B cell (primary cell): ENCODE results near the gene CDKAL1. TPM values are rescaled to one million over a fixed set of nuclear protein-coding genes. Genes with fewer than 3 reads are reported as not detected.

Experiments used
- ATAC-seq: fragments of 200-7000 bp; cut with Tn5 transposase; one replicate; pipeline ENCODE4 v1.10.0; 2021; ENCODE audit warnings: low read depth, mild to moderate bottlenecking, moderate number of reproducible peaks, moderate library complexity
- CTCF ChIA-PET: fragments of 350-600 bp; sonication (Branson Sonifier 250); formaldehyde crosslinking; loops from one replicate; lab custom pipeline; 2021; ENCODE audit warnings: antibody characterized with exemption, inconsistent platforms; lab: Charles Lee
- POLR2A ChIA-PET: fragments of 350-600 bp; sonication (Branson Sonifier 250); formaldehyde crosslinking; loops from one replicate; lab custom pipeline; 2021; ENCODE audit warnings: antibody characterized with exemption; lab: Charles Lee
- DNase-seq: peaks from one replicate; pipeline ENCODE4 v3.0.0; 2013
- H2AFZ ChIP-seq: 2 replicates; pipeline ENCODE4 v1.6.1; 2012; ENCODE audit warnings: mild to moderate bottlenecking, low read depth, low read length; ENCODE audit not compliant: insufficient read depth, poor library complexity, severe bottlenecking
- H3K27ac ChIP-seq, 2 donors: 1 replicate in 1 of 2; 2 replicates in 1 of 2; pipeline ENCODE4 v1.5.1; 2012 to 2013; ENCODE audit warnings: low read length in 2 of 2, mild to moderate bottlenecking in 2 of 2, moderate library complexity in 1 of 2
- H3K27me3 ChIP-seq, 4 experiments: fragments of 200-600 bp in 1 of 4; sonication (generic) in 1 of 4; replicated peaks in 1 of 4; 1 replicate in 2 of 4; 2 replicates in 2 of 4; pipeline versions ENCODE4 v1.6.1 to v1.7.0; 2013 to 2016; ENCODE audit warnings: low read length in 3 of 4, mild to moderate bottlenecking in 2 of 4, mixed read lengths in 1 of 4, moderate library complexity in 1 of 4; ENCODE audit not compliant: insufficient read depth in 4 of 4, control insufficient read depth in 3 of 4; ENCODE audit errors: control extremely low read depth in 1 of 4
- H3K36me3 ChIP-seq, 2 experiments: replicated peaks in 1 of 2; 1 replicate in 1 of 2; 2 replicates in 1 of 2; pipeline versions ENCODE4 v1.6.1 to v1.7.1; 2013; ENCODE audit warnings: low read length in 1 of 2; ENCODE audit not compliant: insufficient read depth in 2 of 2, control insufficient read depth in 1 of 2; ENCODE audit errors: control extremely low read depth in 1 of 2, extremely low read depth in 1 of 2
- H3K4me1 ChIP-seq, 2 donors: fragments of 200-600 bp in 1 of 2; sonication (generic) in 1 of 2; 1 replicate in 1 of 2; 2 replicates in 1 of 2; pipeline versions ENCODE4 v1.5.1 to v1.6.1; 2013 to 2017; ENCODE audit warnings: low read length in 2 of 2; ENCODE audit not compliant: control insufficient read depth in 2 of 2, insufficient read depth in 2 of 2
- H3K4me2 ChIP-seq: replicated peaks from 2 replicates; pipeline ENCODE3; 2012; ENCODE audit warnings: mild to moderate bottlenecking, low read depth, low read length; ENCODE audit not compliant: poor library complexity, severe bottlenecking
- H3K4me3 ChIP-seq, 5 experiments: fragments of 200-600 bp in 1 of 5; sonication (generic) in 1 of 5; 1 replicate in 3 of 5; 2 replicates in 2 of 5; pipeline versions ENCODE4 v1.5.1 to v1.7.0; 2011 to 2016; ENCODE audit warnings: low read length in 4 of 5, mild to moderate bottlenecking in 4 of 5, low read depth in 2 of 5, control low read depth in 1 of 5, moderate library complexity in 1 of 5; ENCODE audit not compliant: insufficient read depth in 1 of 5; ENCODE audit errors: control extremely low read depth in 1 of 5, extremely low read depth in 1 of 5
- H3K79me2 ChIP-seq: fragments of 200-600 bp; sonication (generic); one replicate; pipeline ENCODE4 v1.6.0; 2016; ENCODE audit warnings: low read length; ENCODE audit not compliant: control insufficient read depth, insufficient read depth
- H3K9ac ChIP-seq: fragments of 200-600 bp; sonication (generic); 2 replicates; pipeline ENCODE4 v1.6.1; 2017; ENCODE audit warnings: mild to moderate bottlenecking, low read length, moderate library complexity
- H3K9me3 ChIP-seq, 3 donors: one replicate each; pipeline versions ENCODE4 v1.6.1 to v1.7.1; 2013; ENCODE audit warnings: low read length in 2 of 3; ENCODE audit not compliant: control insufficient read depth in 2 of 3, insufficient read depth in 1 of 3; ENCODE audit errors: control extremely low read depth in 1 of 3
- H4K20me1 ChIP-seq: 2 replicates; pipeline ENCODE4 v1.6.0; 2012; ENCODE audit warnings: mild to moderate bottlenecking, low read length; ENCODE audit not compliant: insufficient read depth, control insufficient read depth, poor library complexity, severe bottlenecking
- H3K27ac Mint-ChIP-seq: one replicate; pipeline ENCODE4 v1.8.0; 2021; ENCODE audit warnings: mixed read lengths
- H3K27me3 Mint-ChIP-seq: one replicate; pipeline ENCODE4 v1.8.0; 2021; ENCODE audit warnings: mixed read lengths
- H3K4me1 Mint-ChIP-seq: one replicate; pipeline ENCODE4 v1.8.0; 2021; ENCODE audit warnings: mixed read lengths
- H3K4me3 Mint-ChIP-seq: one replicate; pipeline ENCODE4 v1.8.0; 2021; ENCODE audit warnings: mixed read lengths
- H3K9me3 Mint-ChIP-seq: one replicate; pipeline ENCODE4 v1.8.0; 2022; ENCODE audit warnings: mixed read lengths; ENCODE audit not compliant: insufficient read depth
- CTCF ChIP-seq: fragments of 200-600 bp; IDR thresholded peaks from one replicate; pipeline ENCODE4 v1.8.0; 2022; ENCODE audit warnings: antibody characterized with exemption, mild to moderate bottlenecking
- EZH2 ChIP-seq: IDR thresholded peaks from 2 replicates; pipeline ENCODE4 v1.6.1; 2012; ENCODE audit warnings: borderline replicate concordance, low read depth, mild to moderate bottlenecking, moderate library complexity, low read length; ENCODE audit not compliant: insufficient read depth, poor library complexity, severe bottlenecking
- WGBS: methylation state at CpG from one replicate; pipeline ENCODE4 v1.1.5; 2013; ENCODE audit warnings: missing lambda C conversion rate; ENCODE audit not compliant: insufficient coverage; 5-methylcytosine and 5-hydroxymethylcytosine counted together
- intact Hi-C: fragments of 100-400 bp; cut with micrococcal nuclease; formaldehyde crosslinking; loops from one replicate; pipeline ENCODE4 v1.10.0; 2022
- polyA plus RNA-seq: library from polyadenylated mRNA; depleted of rRNA; stranded (reverse); fragments of >200 nt; gene quantifications from 2 replicates; pipeline ENCODE4 v1.2.3, GENCODE V29; 2012
- total RNA-seq, 2 donors: library from RNA; stranded (reverse); fragments of 120-200 nt in 1 of 2; gene quantifications; 1 replicate in 1 of 2; 2 replicates in 1 of 2; pipeline versions ENCODE4 v1.2.3 to v1.2.4, GENCODE V29; 2013 to 2022

The CDKAL1 gene
- total and polyA plus RNA-seq, 2 donors (not counting 1 experiment from before 2014, with no cell fraction given): 6.1 to 33.3 TPM

- ChIA-PET POLR2A (no interaction called here), CTCF (no interaction called here)
- H3K4me3 Mint-ChIP-seq: no peak overlapping the region
- Histone ChIP-seq H4K20me1 (no peaks in the 10 kb centered on the region), H3K4me3 (no peak overlapping the region), H3K36me3 (no peaks in the 10 kb centered on the region), H2AFZ (no peak overlapping the region), H3K4me2 (no peak overlapping the region), H3K9me3 (no peaks in the 10 kb centered on the region), H3K79me2 (no peaks in the 10 kb centered on the region), H3K27ac (no peak overlapping the region), H3K4me1 (no peaks in the 10 kb centered on the region), H3K27me3 (no peaks in the 10 kb centered on the region), H3K9ac (no peak overlapping the region)
- WGBS: 88% methylated on average over 6 of the region's 8 CpGs
- no peak for ATAC-seq
- no peaks in the 10 kb centered on the region for H3K9me3 Mint-ChIP-seq
- TF ChIP-seq EZH2 (no peak), CTCF (no peak)
- intact Hi-C loops: no loop called here
- no peak overlapping the region for H3K27ac Mint-ChIP-seq
- no peak for DNase-seq
- no peaks in the 10 kb centered on the region for H3K4me1 Mint-ChIP-seq
- no peaks in the 10 kb centered on the region for H3K27me3 Mint-ChIP-seq
Measured at GRCh38 chr6:20497216-20498040, 36.8 kb upstream of the CDKAL1 start.

- H3K9me3 ChIP-seq: no peaks in the 10 kb centered on the region
- ATAC-seq: no peak
- TF ChIP-seq EZH2 (no peak), CTCF (no peak)
- H3K4me1 Mint-ChIP-seq: no peaks in the 10 kb centered on the region
- H4K20me1 ChIP-seq: no peaks in the 10 kb centered on the region
- no peaks in the 10 kb centered on the region for H3K27me3 ChIP-seq
- intact Hi-C loops: no loop called here
- no peak overlapping the region for H3K27ac ChIP-seq
- CTCF ChIA-PET: no interaction called here
- POLR2A ChIA-PET: no interaction called here
- no peak overlapping the region for H2AFZ ChIP-seq
- H3K79me2 ChIP-seq: no peaks in the 10 kb centered on the region
- H3K27me3 Mint-ChIP-seq: no peaks in the 10 kb centered on the region
- no peak overlapping the region for H3K4me3 Mint-ChIP-seq
- H3K4me1 ChIP-seq: no peaks in the 10 kb centered on the region
- H3K4me3 ChIP-seq: no peak overlapping the region
- H3K9ac ChIP-seq: no peak overlapping the region
- no peak overlapping the region for H3K4me2 ChIP-seq
- WGBS: 90% methylated on average over 2 of the region's 2 CpGs
- H3K9me3 Mint-ChIP-seq: no peaks in the 10 kb centered on the region
- no peak overlapping the region for H3K27ac Mint-ChIP-seq
- H3K36me3 ChIP-seq: no peaks in the 10 kb centered on the region
- no peak for DNase-seq
Measured at GRCh38 chr6:20498041-20498385, 36.2 kb upstream of the CDKAL1 start.
